Osteoblast (primary cell): Measurements from ENCODE around the gene TEX261. TPM values are rescaled to one million over a fixed set of nuclear protein-coding genes. Genes with fewer than 3 reads are reported as not detected.
A peak's percentile ranks its signal among the peaks of the same experiment; 100 is the strongest.
"Not testable (repeated sequence)": the region's sequence is repeated elsewhere in the genome, so short reads cannot be mapped to it uniquely, and the experiment has no call there.

Source experiments
- DNase-seq: peaks from one replicate; pipeline ENCODE4 v3.0.0; 2011; ENCODE audit warnings: low spot score, mixed read lengths; ENCODE audit not compliant: insufficient read length; ENCODE audit errors: missing footprints
- H2AFZ ChIP-seq: 2 replicates; pipeline ENCODE4 v1.6.0; 2011; ENCODE audit warnings: mild to moderate bottlenecking, low read length
- H3K27ac ChIP-seq: 2 replicates; pipeline ENCODE4 v1.5.1; 2011; ENCODE audit warnings: mild to moderate bottlenecking, low read depth, low read length, moderate library complexity
- H3K27me3 ChIP-seq: 2 replicates; pipeline ENCODE4 v1.6.0; 2012; ENCODE audit warnings: mild to moderate bottlenecking, control low read depth, inconsistent platforms, low read length, moderate library complexity; ENCODE audit not compliant: insufficient read depth
- H3K36me3 ChIP-seq: 2 replicates; pipeline ENCODE4 v1.5.1; 2011; ENCODE audit warnings: mild to moderate bottlenecking, low read length, control low read depth, moderate library complexity; ENCODE audit not compliant: insufficient read depth
- H3K4me1 ChIP-seq: 2 replicates; pipeline ENCODE4 v1.5.1; 2011; ENCODE audit warnings: mild to moderate bottlenecking, low read length, control low read depth, moderate library complexity; ENCODE audit not compliant: insufficient read depth
- H3K4me2 ChIP-seq: 2 replicates; pipeline ENCODE4 v1.6.0; 2011; ENCODE audit warnings: mild to moderate bottlenecking, low read length; ENCODE audit not compliant: insufficient read depth
- H3K4me3 ChIP-seq: fragments of 200-600 bp; sonication (generic); 3 replicates; pipeline ENCODE4 v1.5.1; 2012; ENCODE audit warnings: mild to moderate bottlenecking, low read length, inconsistent platforms; ENCODE audit not compliant: insufficient read depth
- H3K79me2 ChIP-seq: 2 replicates; pipeline ENCODE4 v1.6.0; 2012; ENCODE audit warnings: mild to moderate bottlenecking, low read length, control low read depth, inconsistent platforms; ENCODE audit not compliant: insufficient read depth
- H3K9me3 ChIP-seq: 2 replicates; pipeline ENCODE4 v1.5.1; 2011; ENCODE audit warnings: low read depth, low read length, control low read depth
- H4K20me1 ChIP-seq: 2 replicates; pipeline ENCODE4 v1.6.0; 2012; ENCODE audit warnings: mild to moderate bottlenecking, low read length, control low read depth; ENCODE audit not compliant: insufficient read depth
- total RNA-seq: library from RNA; depleted of rRNA; stranded (reverse); fragments of >200 nt; gene quantifications from 2 replicates; pipeline ENCODE4 v1.2.3, GENCODE V29; 2012
- TF ChIP-seq, protein P1 (sequence below): IDR thresholded peaks from 2 replicates; pipeline ENCODE4 v1.5.1; 2011; ENCODE audit warnings: mild to moderate bottlenecking, low read depth, low read length, moderate library complexity; ENCODE audit errors: extremely low read depth

The TEX261 gene
- total RNA-seq, 1 donor: 30.0 TPM

DNA sequence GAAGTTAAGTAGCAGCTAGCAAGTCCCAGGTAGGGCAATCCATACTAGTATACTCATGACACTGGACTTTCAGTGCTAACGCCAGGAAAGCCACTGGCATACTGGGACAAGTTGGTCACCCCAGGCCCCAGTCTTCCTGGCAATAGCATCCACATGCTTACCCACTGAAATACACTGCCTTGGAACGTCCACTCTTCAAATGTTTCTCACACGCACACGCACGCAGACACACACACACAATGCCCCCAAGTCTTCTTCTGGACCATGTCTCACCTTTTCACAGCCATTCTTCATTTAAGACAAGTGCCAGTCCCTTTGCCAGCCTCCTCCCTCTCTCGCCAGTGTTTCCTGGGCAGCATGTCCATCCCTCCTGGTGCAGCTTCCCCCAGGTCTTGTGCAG is 8.7 kb upstream of the TEX261 start:
- Histone ChIP-seq H3K9me3 (no peaks in the 10 kb centered on the region), H3K4me3 (no peak overlapping the region), H3K27me3 (no peaks in the 10 kb centered on the region), H3K4me2 (no peak overlapping the region), H2AFZ (no peak overlapping the region), H3K36me3 (no peaks in the 10 kb centered on the region), H3K27ac (no peak overlapping the region), H3K79me2 (no peaks in the 10 kb centered on the region), H3K4me1 (peaks cover 5% of the 10 kb centered on the region), H4K20me1 (no peaks in the 10 kb centered on the region)
- TF ChIP-seq, protein P1, sequence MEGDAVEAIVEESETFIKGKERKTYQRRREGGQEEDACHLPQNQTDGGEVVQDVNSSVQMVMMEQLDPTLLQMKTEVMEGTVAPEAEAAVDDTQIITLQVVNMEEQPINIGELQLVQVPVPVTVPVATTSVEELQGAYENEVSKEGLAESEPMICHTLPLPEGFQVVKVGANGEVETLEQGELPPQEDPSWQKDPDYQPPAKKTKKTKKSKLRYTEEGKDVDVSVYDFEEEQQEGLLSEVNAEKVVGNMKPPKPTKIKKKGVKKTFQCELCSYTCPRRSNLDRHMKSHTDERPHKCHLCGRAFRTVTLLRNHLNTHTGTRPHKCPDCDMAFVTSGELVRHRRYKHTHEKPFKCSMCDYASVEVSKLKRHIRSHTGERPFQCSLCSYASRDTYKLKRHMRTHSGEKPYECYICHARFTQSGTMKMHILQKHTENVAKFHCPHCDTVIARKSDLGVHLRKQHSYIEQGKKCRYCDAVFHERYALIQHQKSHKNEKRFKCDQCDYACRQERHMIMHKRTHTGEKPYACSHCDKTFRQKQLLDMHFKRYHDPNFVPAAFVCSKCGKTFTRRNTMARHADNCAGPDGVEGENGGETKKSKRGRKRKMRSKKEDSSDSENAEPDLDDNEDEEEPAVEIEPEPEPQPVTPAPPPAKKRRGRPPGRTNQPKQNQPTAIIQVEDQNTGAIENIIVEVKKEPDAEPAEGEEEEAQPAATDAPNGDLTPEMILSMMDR: no peak
- no peak for DNase-seq

DNA sequence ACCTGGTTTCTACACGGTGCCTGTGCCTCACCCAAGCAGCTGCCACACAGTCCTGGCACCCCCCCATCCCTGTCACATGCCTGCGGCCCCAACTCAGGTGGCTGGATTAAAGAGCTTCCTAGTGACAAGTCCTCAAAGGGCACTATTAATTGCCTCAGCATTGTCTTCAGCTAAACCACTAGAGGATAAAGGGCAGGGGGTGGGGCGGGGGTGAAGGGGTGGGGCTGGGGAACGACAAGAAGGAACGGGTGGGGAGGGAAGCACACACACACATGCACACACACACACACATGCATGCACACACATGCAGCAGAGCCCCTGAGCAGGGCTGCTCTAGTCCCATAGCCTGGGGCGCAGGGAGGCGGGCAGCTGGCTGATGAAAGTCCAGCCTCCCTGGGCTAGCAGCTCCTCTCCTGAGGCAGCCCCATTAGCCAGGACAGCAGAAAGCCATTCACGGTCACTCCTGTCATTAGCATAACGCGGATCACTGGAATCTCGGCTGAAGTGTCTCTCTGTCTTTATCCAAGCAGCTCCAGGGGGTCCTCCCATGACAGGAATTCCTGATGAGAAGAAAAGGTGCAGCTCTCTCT is 7.4 kb upstream of the TEX261 start:
- Histone ChIP-seq H2AFZ (no peak overlapping the region), H3K27me3 (no peaks in the 10 kb centered on the region), H3K36me3 (no peaks in the 10 kb centered on the region), H3K4me2 (no peak overlapping the region), H3K79me2 (no peaks in the 10 kb centered on the region), H3K4me3 (no peak overlapping the region), H3K9me3 (no peaks in the 10 kb centered on the region), H3K27ac (no peak overlapping the region), H4K20me1 (no peaks in the 10 kb centered on the region), H3K4me1 (peaks cover 5% of the 10 kb centered on the region)
- TF ChIP-seq, protein P1: no peak
- no peak for DNase-seq

DNA sequence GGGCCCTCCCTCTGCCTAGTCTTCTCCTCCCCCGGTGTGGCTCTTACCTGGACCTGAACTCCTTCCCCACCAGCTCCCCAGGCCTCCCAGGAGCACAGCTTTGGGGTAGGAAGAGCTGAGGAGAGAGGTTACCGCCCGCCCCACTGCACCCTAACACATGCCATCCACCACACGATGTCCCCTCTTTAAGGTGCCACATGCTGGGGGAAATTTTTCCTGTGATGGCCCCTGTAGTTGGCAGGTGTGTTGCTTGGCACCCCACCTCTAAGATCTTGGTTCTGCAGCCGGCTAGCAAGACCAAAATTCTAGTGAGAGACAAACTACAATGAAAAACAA is 6.9 kb upstream of the TEX261 start:
- Histone ChIP-seq H4K20me1 (no peaks in the 10 kb centered on the region), H3K4me1 (peaks cover 5% of the 10 kb centered on the region), H3K4me2 (no peak overlapping the region), H3K27ac (no peak overlapping the region), H3K36me3 (no peaks in the 10 kb centered on the region), H3K4me3 (no peak overlapping the region), H3K79me2 (no peaks in the 10 kb centered on the region), H3K9me3 (no peaks in the 10 kb centered on the region), H3K27me3 (no peaks in the 10 kb centered on the region), H2AFZ (peak overlapping the region; percentile 99)
- TF ChIP-seq, protein P1: no peak
- DNase-seq: no peak

DNA sequence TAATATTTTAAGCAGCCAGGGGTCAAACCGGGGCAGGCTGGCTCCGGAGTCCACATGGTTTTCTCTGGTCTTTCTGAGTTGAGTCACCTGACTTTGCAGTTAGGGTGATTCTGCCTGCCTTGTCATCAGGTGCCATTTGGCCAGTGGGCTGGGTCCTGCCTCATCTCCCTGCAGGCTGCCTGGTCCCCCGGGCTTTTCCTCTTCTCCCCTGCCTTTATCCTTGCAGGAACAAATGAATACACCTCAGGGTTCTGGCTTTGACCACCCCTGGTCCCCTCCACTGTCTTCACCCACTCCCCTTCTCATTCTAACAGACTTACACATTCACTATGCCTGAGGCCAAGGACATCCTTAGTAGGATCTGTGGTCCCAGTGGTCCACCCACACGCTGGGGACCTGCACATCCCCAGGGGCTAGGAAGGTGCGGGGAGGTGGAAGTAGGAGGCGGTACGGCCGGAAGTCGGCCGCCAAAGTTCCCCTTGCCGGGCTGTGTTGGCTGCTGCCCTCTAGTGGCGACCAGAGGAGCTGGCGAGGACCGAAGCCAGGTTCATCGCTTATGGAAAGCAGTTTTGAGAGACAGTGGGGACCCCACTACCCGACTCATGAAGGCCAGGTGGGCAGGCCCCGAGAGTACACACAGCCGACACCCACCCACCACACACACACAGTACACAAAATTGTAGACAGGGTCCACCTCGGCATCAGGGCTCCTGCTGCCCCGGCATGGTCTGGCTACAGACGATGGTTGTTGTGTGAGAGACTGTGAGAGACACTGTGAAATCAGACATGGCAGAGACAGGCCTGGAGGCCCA is 6.3 kb upstream of the TEX261 start:
- H3K4me1 ChIP-seq: peaks cover 5% of the 10 kb centered on the region
- no peaks in the 10 kb centered on the region for H3K9me3 ChIP-seq
- H4K20me1 ChIP-seq: no peaks in the 10 kb centered on the region
- no peak overlapping the region for H3K27ac ChIP-seq
- H3K4me3 ChIP-seq: peak overlapping the region; percentile 64
- no peaks in the 10 kb centered on the region for H3K79me2 ChIP-seq
- TF ChIP-seq, protein P1: peak; percentile 97
- peak overlapping the region; percentile 91 for H3K4me2 ChIP-seq
- H2AFZ ChIP-seq: peak overlapping the region; percentile 99
- no peaks in the 10 kb centered on the region for H3K27me3 ChIP-seq
- H3K36me3 ChIP-seq: no peaks in the 10 kb centered on the region
- peak; percentile 90 for DNase-seq

DNA sequence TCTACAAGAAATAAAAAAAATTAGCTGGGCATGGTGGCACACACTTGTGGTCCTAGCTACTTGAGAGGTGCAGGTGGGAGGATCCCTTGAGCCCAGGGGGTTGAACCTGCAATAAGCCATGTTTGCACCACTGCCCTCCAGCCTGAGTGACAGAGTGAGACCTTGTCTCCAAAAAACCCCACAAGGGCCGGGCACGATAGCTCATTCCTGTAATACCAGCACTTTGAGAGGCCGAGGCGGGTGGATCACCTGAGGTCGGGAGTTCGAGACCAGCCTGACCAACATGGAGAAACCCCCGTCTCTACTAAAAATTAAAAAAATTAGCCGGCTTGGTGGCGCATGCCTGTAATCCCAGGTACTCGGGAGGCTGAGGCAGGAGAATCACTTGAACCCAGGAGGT is 5.3 kb upstream of the TEX261 start:
- H3K36me3 ChIP-seq, H3K9me3 ChIP-seq, H4K20me1 ChIP-seq, H3K4me2 ChIP-seq, H2AFZ ChIP-seq, DNase-seq, H3K4me3 ChIP-seq, H3K79me2 ChIP-seq, H3K27ac ChIP-seq, H3K27me3 ChIP-seq: not testable (repeated sequence)
- peaks cover 12% of the 10 kb centered on the region for H3K4me1 ChIP-seq
